GM23338 (cell line): ENCODE measurements around the gene TMIE. TPM values are rescaled to one million over a fixed set of nuclear protein-coding genes. Genes with fewer than 3 reads are reported as not detected.

Experiments used
- ATAC-seq: fragments of 200-7000 bp; cut with Tn5 transposase; 3 replicates; pipeline ENCODE4 v1.9.1; 2020
- DNase-seq: peaks from one replicate; pipeline ENCODE4 v3.0.0-alpha.2; 2015; ENCODE audit warnings: low spot score
- H2AFZ ChIP-seq: fragments of 200-600 bp; sonication (generic); 2 replicates; pipeline ENCODE4 v1.8.0; 2016; ENCODE audit warnings: antibody characterized with exemption, mild to moderate bottlenecking, moderate library complexity
- H3F3A ChIP-seq: fragments of 200-600 bp; sonication (generic); replicated peaks from 2 replicates; pipeline ENCODE4 v1.8.0; 2017; ENCODE audit warnings: antibody characterized with exemption, mixed run types, low read depth
- H3K27ac ChIP-seq: fragments of 200-600 bp; sonication (generic); 2 replicates; pipeline ENCODE4 v1.6.1; 2016; ENCODE audit warnings: low read depth
- H3K27me3 ChIP-seq: fragments of 200-600 bp; sonication (generic); 2 replicates; pipeline ENCODE4 v1.8.0; 2016; ENCODE audit warnings: mild to moderate bottlenecking, mixed run types, moderate library complexity; ENCODE audit not compliant: insufficient read depth
- H3K36me3 ChIP-seq: fragments of 200-600 bp; sonication (generic); 2 replicates; pipeline ENCODE4 v1.8.0; 2016; ENCODE audit warnings: mild to moderate bottlenecking; ENCODE audit not compliant: insufficient read depth
- H3K4me1 ChIP-seq: fragments of 200-600 bp; sonication (generic); 2 replicates; pipeline ENCODE4 v1.8.0; 2016; ENCODE audit warnings: mild to moderate bottlenecking, moderate library complexity; ENCODE audit not compliant: insufficient read depth
- H3K4me2 ChIP-seq: fragments of 200-600 bp; sonication (generic); 2 replicates; pipeline ENCODE4 v1.7.1; 2017; ENCODE audit warnings: mixed run types
- H3K4me3 ChIP-seq: fragments of 200-600 bp; sonication (generic); 2 replicates; pipeline ENCODE4 v1.6.1; 2016; ENCODE audit warnings: mixed run types
- H3K79me2 ChIP-seq: fragments of 200-600 bp; sonication (generic); replicated peaks from 2 replicates; pipeline ENCODE4 v1.8.0; 2017; ENCODE audit warnings: mild to moderate bottlenecking; ENCODE audit not compliant: insufficient read depth
- H3K9me2 ChIP-seq: fragments of 200-600 bp; sonication (generic); 2 replicates; pipeline ENCODE4 v1.8.0; 2017; ENCODE audit not compliant: insufficient read depth
- H4K20me1 ChIP-seq: fragments of 200-600 bp; sonication (generic); replicated peaks from 2 replicates; pipeline ENCODE4 v1.8.0; 2017; ENCODE audit warnings: mild to moderate bottlenecking; ENCODE audit not compliant: insufficient read depth
- H3K27ac Mint-ChIP-seq: 2 replicates; pipeline ENCODE4 v1.8.0; 2020; ENCODE audit warnings: inconsistent platforms, mild to moderate bottlenecking, moderate library complexity, mixed read lengths
- H3K27me3 Mint-ChIP-seq: 3 replicates; pipeline ENCODE4 v1.8.0; 2022; ENCODE audit warnings: low read depth, mild to moderate bottlenecking, moderate library complexity, mixed read lengths, inconsistent platforms; ENCODE audit not compliant: insufficient read depth, poor library complexity
- H3K36me3 Mint-ChIP-seq: 3 replicates; pipeline ENCODE4 v1.8.0; 2021; ENCODE audit warnings: low read depth, mild to moderate bottlenecking, inconsistent platforms, moderate library complexity, mixed read lengths
- H3K4me1 Mint-ChIP-seq: 3 replicates; pipeline ENCODE4 v1.8.0; 2020; ENCODE audit warnings: mild to moderate bottlenecking, inconsistent platforms, mixed read lengths
- H3K4me3 Mint-ChIP-seq: 3 replicates; pipeline ENCODE4 v1.8.0; 2021; ENCODE audit warnings: moderate library complexity, mild to moderate bottlenecking, inconsistent platforms, mixed read lengths
- H3K9me3 Mint-ChIP-seq: 3 replicates; pipeline ENCODE4 v1.8.0; 2020; ENCODE audit warnings: moderate library complexity, mild to moderate bottlenecking, inconsistent platforms, mixed read lengths
- CREB1 ChIP-seq: fragments of 250-450 bp; sonication (Bioruptor Pico); IDR thresholded peaks from 2 replicates; pipeline ENCODE4 v1.5.0; 2020; ENCODE audit warnings: low read depth, mild to moderate bottlenecking, moderate library complexity
- EZH2 ChIP-seq: fragments of 200-600 bp; sonication (generic); IDR thresholded peaks from one replicate; pipeline ENCODE4 v1.8.0; 2017; ENCODE audit warnings: antibody characterized with exemption, mild to moderate bottlenecking, low read depth; ENCODE audit not compliant: unreplicated experiment
- EZH2phosphoT487 ChIP-seq: fragments of 200-600 bp; sonication (generic); IDR thresholded peaks from one replicate; pipeline ENCODE4 v1.8.1; 2018; ENCODE audit warnings: antibody characterized with exemption; ENCODE audit not compliant: unreplicated experiment
- JUNB ChIP-seq: IDR thresholded peaks from one replicate; pipeline ENCODE4 v1.6.1; 2016; ENCODE audit warnings: antibody characterized with exemption; ENCODE audit not compliant: unreplicated experiment
- NANOG ChIP-seq: IDR thresholded peaks from 2 replicates; pipeline ENCODE4 v1.6.1; 2016; ENCODE audit warnings: antibody characterized with exemption, borderline replicate concordance
- POLR2AphosphoS5 ChIP-seq: IDR thresholded peaks from 2 replicates; pipeline ENCODE4 v1.6.1; 2016; ENCODE audit warnings: antibody characterized with exemption, low read depth
- STAT1 ChIP-seq: IDR thresholded peaks from one replicate; pipeline ENCODE4 v1.6.1; 2016; ENCODE audit warnings: antibody characterized with exemption; ENCODE audit not compliant: unreplicated experiment
- ZNF114 ChIP-seq: fragments of 250-450 bp; sonication (Bioruptor Pico); IDR thresholded peaks from 2 replicates; pipeline ENCODE4 v1.5.0; 2020; ENCODE audit warnings: mild to moderate bottlenecking, moderate library complexity
- ZNF331 ChIP-seq: fragments of 250-450 bp; sonication (Bioruptor Pico); IDR thresholded peaks from 2 replicates; pipeline ENCODE4 v1.5.0; 2020; ENCODE audit warnings: low read depth, mild to moderate bottlenecking, moderate library complexity
- polyA plus RNA-seq: library from polyadenylated mRNA; unstranded; fragments of >200 nt; fragmentation: Nextera tagmentation; extraction: Ambion mirVana; gene quantifications from 2 replicates; pipeline ENCODE4 v1.2.1, GENCODE V29; 2016
- total RNA-seq: library from RNA; depleted of rRNA; stranded (reverse); fragments of >200 nt; shearing (Covaris generic); gene quantifications from 2 replicates; pipeline ENCODE4 v1.2.3, GENCODE V29; 2014
- TF ChIP-seq, protein P1 (sequence below): IDR thresholded peaks from one replicate; pipeline ENCODE4 v1.6.1; 2018; ENCODE audit warnings: antibody characterized with exemption; ENCODE audit not compliant: unreplicated experiment
- TF ChIP-seq, protein P2 (sequence below): fragments of 250-450 bp; sonication (Bioruptor Pico); IDR thresholded peaks from 2 replicates; pipeline ENCODE4 v1.5.0; 2020; ENCODE audit warnings: mild to moderate bottlenecking, moderate library complexity
- TF ChIP-seq, protein P3 (sequence below), 2 experiments: fragments of 200-600 bp in 1 of 2; sonication (generic) in 1 of 2; conservative IDR thresholded peaks; 2 replicates each; pipeline versions ENCODE4 v1.5.1 to v1.6.1; 2016 to 2017; ENCODE audit warnings: antibody characterized with exemption in 2 of 2, low read depth in 2 of 2, mild to moderate bottlenecking in 2 of 2, moderate library complexity in 1 of 2
- TF ChIP-seq, protein P4 (sequence below): IDR thresholded peaks from 2 replicates; pipeline ENCODE4 v1.6.1; 2016; ENCODE audit warnings: antibody characterized with exemption

The TMIE gene
- total and polyA plus RNA-seq, 2 experiments from 2014 or later, result 0.84 to 1.2 TPM

DNA sequence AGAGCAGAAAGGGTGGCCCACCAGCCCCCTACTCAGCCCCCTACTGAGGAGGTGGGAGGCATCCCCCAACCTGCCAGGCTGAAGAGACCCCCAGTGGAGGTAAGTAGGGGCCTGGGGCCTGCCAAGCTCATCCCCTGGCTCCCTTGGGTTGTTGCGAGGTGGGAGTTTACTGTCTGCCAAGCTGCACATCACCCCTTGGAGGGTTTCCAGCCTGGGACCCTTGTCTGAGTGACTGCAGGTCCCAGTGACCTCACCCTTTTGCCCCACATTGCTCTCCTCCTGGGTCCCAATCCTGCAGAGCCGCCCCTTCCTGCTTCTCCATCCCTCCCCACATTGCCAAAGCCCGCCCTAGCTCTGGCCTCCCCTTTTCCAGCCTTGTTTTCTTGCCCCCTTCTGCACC, 6.7 kb upstream of the TMIE start:
- H3K27ac Mint-ChIP-seq, result no peak overlapping the region

More for the DNA sequence above, 6.7 kb upstream of the TMIE start:
- Mint-ChIP-seq H3K4me1 (peaks cover 15% of the 10 kb centered on the region), H3K4me3 (no peak overlapping the region), H3K36me3 (no peaks in the 10 kb centered on the region; the same call in 2 of the 3 replicates), H3K9me3 (no peaks in the 10 kb centered on the region), H3K27me3 (peaks cover 32% of the 10 kb centered on the region)
- H3K4me1 ChIP-seq, result no peaks in the 10 kb centered on the region; the same call in 1 of the 2 replicates
- H3K9me2 ChIP-seq, result no peaks in the 10 kb centered on the region
- H4K20me1 ChIP-seq, result no peaks in the 10 kb centered on the region
- H3K4me3 ChIP-seq, result no peak overlapping the region
- no peak for DNase-seq
- H2AFZ ChIP-seq, result no peak overlapping the region; the same call in 1 of the 2 replicates
- ATAC-seq, result no peak
- H3K79me2 ChIP-seq, result no peaks in the 10 kb centered on the region
- TF ChIP-seq EZH2phosphoT487, result no peak
- TF ChIP-seq, protein P1, sequence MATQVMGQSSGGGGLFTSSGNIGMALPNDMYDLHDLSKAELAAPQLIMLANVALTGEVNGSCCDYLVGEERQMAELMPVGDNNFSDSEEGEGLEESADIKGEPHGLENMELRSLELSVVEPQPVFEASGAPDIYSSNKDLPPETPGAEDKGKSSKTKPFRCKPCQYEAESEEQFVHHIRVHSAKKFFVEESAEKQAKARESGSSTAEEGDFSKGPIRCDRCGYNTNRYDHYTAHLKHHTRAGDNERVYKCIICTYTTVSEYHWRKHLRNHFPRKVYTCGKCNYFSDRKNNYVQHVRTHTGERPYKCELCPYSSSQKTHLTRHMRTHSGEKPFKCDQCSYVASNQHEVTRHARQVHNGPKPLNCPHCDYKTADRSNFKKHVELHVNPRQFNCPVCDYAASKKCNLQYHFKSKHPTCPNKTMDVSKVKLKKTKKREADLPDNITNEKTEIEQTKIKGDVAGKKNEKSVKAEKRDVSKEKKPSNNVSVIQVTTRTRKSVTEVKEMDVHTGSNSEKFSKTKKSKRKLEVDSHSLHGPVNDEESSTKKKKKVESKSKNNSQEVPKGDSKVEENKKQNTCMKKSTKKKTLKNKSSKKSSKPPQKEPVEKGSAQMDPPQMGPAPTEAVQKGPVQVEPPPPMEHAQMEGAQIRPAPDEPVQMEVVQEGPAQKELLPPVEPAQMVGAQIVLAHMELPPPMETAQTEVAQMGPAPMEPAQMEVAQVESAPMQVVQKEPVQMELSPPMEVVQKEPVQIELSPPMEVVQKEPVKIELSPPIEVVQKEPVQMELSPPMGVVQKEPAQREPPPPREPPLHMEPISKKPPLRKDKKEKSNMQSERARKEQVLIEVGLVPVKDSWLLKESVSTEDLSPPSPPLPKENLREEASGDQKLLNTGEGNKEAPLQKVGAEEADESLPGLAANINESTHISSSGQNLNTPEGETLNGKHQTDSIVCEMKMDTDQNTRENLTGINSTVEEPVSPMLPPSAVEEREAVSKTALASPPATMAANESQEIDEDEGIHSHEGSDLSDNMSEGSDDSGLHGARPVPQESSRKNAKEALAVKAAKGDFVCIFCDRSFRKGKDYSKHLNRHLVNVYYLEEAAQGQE, result no peak
- no peak for TF ChIP-seq EZH2
- TF ChIP-seq, protein P2, sequence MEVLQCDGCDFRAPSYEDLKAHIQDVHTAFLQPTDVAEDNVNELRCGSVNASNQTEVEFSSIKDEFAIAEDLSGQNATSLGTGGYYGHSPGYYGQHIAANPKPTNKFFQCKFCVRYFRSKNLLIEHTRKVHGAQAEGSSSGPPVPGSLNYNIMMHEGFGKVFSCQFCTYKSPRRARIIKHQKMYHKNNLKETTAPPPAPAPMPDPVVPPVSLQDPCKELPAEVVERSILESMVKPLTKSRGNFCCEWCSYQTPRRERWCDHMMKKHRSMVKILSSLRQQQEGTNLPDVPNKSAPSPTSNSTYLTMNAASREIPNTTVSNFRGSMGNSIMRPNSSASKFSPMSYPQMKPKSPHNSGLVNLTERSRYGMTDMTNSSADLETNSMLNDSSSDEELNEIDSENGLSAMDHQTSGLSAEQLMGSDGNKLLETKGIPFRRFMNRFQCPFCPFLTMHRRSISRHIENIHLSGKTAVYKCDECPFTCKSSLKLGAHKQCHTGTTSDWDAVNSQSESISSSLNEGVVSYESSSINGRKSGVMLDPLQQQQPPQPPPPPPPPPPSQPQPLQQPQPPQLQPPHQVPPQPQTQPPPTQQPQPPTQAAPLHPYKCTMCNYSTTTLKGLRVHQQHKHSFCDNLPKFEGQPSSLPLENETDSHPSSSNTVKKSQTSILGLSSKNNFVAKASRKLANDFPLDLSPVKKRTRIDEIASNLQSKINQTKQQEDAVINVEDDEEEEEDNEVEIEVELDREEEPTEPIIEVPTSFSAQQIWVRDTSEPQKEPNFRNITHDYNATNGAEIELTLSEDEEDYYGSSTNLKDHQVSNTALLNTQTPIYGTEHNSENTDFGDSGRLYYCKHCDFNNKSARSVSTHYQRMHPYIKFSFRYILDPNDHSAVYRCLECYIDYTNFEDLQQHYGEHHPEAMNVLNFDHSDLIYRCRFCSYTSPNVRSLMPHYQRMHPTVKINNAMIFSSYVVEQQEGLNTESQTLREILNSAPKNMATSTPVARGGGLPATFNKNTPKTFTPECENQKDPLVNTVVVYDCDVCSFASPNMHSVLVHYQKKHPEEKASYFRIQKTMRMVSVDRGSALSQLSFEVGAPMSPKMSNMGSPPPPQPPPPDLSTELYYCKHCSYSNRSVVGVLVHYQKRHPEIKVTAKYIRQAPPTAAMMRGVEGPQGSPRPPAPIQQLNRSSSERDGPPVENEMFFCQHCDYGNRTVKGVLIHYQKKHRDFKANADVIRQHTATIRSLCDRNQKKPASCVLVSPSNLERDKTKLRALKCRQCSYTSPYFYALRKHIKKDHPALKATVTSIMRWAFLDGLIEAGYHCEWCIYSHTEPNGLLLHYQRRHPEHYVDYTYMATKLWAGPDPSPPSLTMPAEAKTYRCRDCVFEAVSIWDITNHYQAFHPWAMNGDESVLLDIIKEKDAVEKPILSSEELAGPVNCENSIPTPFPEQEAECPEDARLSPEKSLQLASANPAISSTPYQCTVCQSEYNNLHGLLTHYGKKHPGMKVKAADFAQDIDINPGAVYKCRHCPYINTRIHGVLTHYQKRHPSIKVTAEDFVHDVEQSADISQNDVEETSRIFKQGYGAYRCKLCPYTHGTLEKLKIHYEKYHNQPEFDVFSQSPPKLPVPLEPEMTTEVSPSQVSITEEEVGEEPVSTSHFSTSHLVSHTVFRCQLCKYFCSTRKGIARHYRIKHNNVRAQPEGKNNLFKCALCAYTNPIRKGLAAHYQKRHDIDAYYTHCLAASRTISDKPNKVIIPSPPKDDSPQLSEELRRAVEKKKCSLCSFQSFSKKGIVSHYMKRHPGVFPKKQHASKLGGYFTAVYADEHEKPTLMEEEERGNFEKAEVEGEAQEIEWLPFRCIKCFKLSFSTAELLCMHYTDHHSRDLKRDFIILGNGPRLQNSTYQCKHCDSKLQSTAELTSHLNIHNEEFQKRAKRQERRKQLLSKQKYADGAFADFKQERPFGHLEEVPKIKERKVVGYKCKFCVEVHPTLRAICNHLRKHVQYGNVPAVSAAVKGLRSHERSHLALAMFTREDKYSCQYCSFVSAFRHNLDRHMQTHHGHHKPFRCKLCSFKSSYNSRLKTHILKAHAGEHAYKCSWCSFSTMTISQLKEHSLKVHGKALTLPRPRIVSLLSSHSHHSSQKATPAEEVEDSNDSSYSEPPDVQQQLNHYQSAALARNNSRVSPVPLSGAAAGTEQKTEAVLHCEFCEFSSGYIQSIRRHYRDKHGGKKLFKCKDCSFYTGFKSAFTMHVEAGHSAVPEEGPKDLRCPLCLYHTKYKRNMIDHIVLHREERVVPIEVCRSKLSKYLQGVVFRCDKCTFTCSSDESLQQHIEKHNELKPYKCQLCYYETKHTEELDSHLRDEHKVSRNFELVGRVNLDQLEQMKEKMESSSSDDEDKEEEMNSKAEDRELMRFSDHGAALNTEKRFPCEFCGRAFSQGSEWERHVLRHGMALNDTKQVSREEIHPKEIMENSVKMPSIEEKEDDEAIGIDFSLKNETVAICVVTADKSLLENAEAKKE (CRISPR knock-in tag), result no peak
- TF ChIP-seq ZNF114 (CRISPR knock-in tag), result no peak
- no peak for TF ChIP-seq STAT1
- TF ChIP-seq JUNB, result no peak
- TF ChIP-seq, protein P3, sequence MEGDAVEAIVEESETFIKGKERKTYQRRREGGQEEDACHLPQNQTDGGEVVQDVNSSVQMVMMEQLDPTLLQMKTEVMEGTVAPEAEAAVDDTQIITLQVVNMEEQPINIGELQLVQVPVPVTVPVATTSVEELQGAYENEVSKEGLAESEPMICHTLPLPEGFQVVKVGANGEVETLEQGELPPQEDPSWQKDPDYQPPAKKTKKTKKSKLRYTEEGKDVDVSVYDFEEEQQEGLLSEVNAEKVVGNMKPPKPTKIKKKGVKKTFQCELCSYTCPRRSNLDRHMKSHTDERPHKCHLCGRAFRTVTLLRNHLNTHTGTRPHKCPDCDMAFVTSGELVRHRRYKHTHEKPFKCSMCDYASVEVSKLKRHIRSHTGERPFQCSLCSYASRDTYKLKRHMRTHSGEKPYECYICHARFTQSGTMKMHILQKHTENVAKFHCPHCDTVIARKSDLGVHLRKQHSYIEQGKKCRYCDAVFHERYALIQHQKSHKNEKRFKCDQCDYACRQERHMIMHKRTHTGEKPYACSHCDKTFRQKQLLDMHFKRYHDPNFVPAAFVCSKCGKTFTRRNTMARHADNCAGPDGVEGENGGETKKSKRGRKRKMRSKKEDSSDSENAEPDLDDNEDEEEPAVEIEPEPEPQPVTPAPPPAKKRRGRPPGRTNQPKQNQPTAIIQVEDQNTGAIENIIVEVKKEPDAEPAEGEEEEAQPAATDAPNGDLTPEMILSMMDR (conservative IDR thresholded peaks at IDR 0.05; ENCODE audit: low read depth in 2 of 2), result no peak
- TF ChIP-seq, protein P4, sequence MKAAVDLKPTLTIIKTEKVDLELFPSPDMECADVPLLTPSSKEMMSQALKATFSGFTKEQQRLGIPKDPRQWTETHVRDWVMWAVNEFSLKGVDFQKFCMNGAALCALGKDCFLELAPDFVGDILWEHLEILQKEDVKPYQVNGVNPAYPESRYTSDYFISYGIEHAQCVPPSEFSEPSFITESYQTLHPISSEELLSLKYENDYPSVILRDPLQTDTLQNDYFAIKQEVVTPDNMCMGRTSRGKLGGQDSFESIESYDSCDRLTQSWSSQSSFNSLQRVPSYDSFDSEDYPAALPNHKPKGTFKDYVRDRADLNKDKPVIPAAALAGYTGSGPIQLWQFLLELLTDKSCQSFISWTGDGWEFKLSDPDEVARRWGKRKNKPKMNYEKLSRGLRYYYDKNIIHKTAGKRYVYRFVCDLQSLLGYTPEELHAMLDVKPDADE, result no peak
- TF ChIP-seq CREB1, result no peak
- no peak for TF ChIP-seq NANOG
- TF ChIP-seq ZNF331 (CRISPR knock-in tag), result no peak
- TF ChIP-seq POLR2AphosphoS5, result no peak
- H3K4me2 ChIP-seq, result no peak overlapping the region
- no peak overlapping the region for H3K27ac ChIP-seq
- peaks cover 29% of the 10 kb centered on the region for H3K27me3 ChIP-seq
- H3F3A ChIP-seq, result no peaks in the 10 kb centered on the region
- no peaks in the 10 kb centered on the region for H3K36me3 ChIP-seq
